Brain microvascular endothelial cell (primary cell): Measurements from ENCODE around the gene FAM149B1.
A peak's percentile ranks its signal among the peaks of the same experiment; 100 is the strongest.

Experiments used
- DNase-seq: peaks from one replicate; pipeline ENCODE4 v3.0.0-alpha.2; 2020
- H3K27ac ChIP-seq: fragments of 250-450 bp; sonication (Bioruptor Pico); 2 replicates; pipeline ENCODE4 v1.5.1; 2020; ENCODE audit warnings: mild to moderate bottlenecking, moderate library complexity
- H3K27me3 ChIP-seq: fragments of 250-450 bp; sonication (Bioruptor Pico); replicated peaks from 2 replicates; pipeline ENCODE4 v1.5.1; 2020; ENCODE audit warnings: mild to moderate bottlenecking
- H3K36me3 ChIP-seq: fragments of 250-450 bp; sonication (Bioruptor Pico); replicated peaks from 2 replicates; pipeline ENCODE4 v1.5.1; 2020; ENCODE audit warnings: mild to moderate bottlenecking
- H3K4me3 ChIP-seq: 2 replicates; pipeline ENCODE4 v1.5.1; 2011; ENCODE audit warnings: low read depth, mild to moderate bottlenecking, control low read depth, low read length, moderate library complexity
- CTCF ChIP-seq: IDR thresholded peaks from 2 replicates; pipeline ENCODE4 v1.5.1; 2011; ENCODE audit warnings: low read depth, mild to moderate bottlenecking, moderate library complexity, low read length, control low read depth, inconsistent platforms; ENCODE audit errors: missing control alignments
- in situ Hi-C: cut with HindIII; loops from 2 replicates; pipeline ENCODE4 v1.10.0; 2017; ENCODE audit warnings: low sequenced_read_pairs, low pct_ligation_motif_present

The FAM149B1 gene

GRCh38 chr10:73215749-73216148 is 47.8 kb downstream of the FAM149B1 start:
- H3K27ac ChIP-seq: no peak overlapping the region
- in situ Hi-C loops: no loop called here
- TF ChIP-seq CTCF: no peak
- peaks cover 3% of the 10 kb centered on the region for H3K36me3 ChIP-seq
- H3K27me3 ChIP-seq: no peaks in the 10 kb centered on the region
- H3K4me3 ChIP-seq: no peak overlapping the region
- DNase-seq: no peak

DNA sequence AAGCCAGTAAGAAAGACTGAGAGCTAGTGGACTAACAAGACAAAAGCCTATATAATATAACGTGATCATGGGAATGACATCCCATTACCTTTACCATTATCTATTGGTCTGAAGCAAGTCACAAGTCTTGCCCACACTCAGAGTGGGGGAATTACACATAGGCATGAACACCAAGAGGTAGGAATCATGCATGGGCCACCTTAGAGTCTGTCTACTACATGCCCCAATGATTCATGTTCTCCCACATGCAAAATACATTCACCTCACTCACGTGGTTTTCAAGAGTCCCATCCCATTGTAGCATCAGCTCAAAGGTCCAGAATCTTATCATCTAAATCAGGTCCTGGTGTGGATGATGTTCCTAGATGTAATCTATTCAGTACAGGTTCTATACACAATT is 49.7 kb downstream of the FAM149B1 start:
- TF ChIP-seq CTCF: no peak
- in situ Hi-C loops: no loop called here
- Histone ChIP-seq H3K4me3 (no peak overlapping the region), H3K27me3 (no peaks in the 10 kb centered on the region), H3K27ac (no peak overlapping the region), H3K36me3 (peaks cover 3% of the 10 kb centered on the region)
- no peak for DNase-seq

GRCh38 chr10:73218431-73219191 is 50.7 kb downstream of the FAM149B1 start:
- in situ Hi-C loops: no loop called here

DNA sequence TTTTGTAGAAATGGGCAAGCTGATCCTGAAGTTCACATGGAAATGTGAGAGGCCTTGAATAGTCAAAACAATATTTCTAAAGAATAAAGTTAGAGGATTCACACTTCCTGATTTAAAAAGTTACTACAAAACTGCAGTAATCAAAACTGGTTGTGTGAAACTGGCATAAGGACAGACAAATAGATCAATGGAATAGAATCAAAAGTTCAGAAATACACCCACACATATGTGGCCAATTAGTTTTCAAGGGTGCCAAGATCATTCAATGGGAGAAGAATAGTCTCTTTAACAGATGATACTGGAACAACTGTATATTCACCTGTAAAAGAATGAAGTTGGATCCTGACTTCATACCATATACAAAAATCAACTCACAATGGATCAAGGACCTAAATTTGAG is 51.5 kb downstream of the FAM149B1 start:
- no peak for DNase-seq
- Histone ChIP-seq H3K27me3 (no peaks in the 10 kb centered on the region), H3K27ac (no peak overlapping the region), H3K36me3 (peaks cover 3% of the 10 kb centered on the region), H3K4me3 (no peak overlapping the region)
- in situ Hi-C loops: no loop called here
- TF ChIP-seq CTCF: no peak

More at GRCh38 chr10:73218431-73219191, 50.7 kb downstream of the FAM149B1 start:
- H3K27ac ChIP-seq: no peak overlapping the region
- peaks cover 3% of the 10 kb centered on the region for H3K36me3 ChIP-seq
- no peaks in the 10 kb centered on the region for H3K27me3 ChIP-seq
- DNase-seq: peak; percentile 16
- H3K4me3 ChIP-seq: no peak overlapping the region
- TF ChIP-seq CTCF: peak; percentile 62

- no peak overlapping the region for H3K27ac ChIP-seq
- H3K27me3 ChIP-seq: no peaks in the 10 kb centered on the region
- peaks cover 3% of the 10 kb centered on the region for H3K36me3 ChIP-seq
- no peak for TF ChIP-seq CTCF
- no peak for DNase-seq
- no peak overlapping the region for H3K4me3 ChIP-seq
- in situ Hi-C loops: no loop called here
These were observed 53.1 kb downstream of the FAM149B1 start for GRCh38 chr10:73220989-73221388.

DNA sequence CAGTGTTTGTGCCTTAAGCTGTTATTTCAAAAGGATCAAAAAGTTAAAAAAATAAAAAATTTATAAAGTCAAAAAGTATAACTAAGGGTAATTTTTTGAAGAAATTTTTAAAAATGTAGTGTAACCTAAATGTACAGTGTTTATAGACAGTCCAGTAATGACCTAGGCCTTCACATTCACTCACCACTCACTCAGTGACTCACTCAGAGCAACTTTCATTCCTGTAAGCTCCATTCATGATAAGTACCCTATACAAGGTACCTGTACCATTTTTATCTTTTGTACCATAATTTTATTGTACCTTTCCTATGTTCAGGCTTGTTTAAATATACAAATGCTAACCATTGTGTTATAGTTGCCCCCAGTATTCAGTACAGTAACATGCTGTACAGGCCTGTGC is 57.6 kb downstream of the FAM149B1 start:
- no peak for DNase-seq
- in situ Hi-C loops: no loop called here
- no peak for TF ChIP-seq CTCF
- Histone ChIP-seq H3K36me3 (peaks cover 2% of the 10 kb centered on the region), H3K27ac (no peak overlapping the region), H3K27me3 (no peaks in the 10 kb centered on the region), H3K4me3 (no peak overlapping the region)
